Stimulated activated memory B cell treated with anti-CD40 and anti-IgM and Interleukin-4, amounts not matched to agents 10 μg/mL and 1 μg/mL and 100 μg/mL, for 72 hours (primary cell): Measurements from ENCODE around the gene RASA1.

Experiments
- ATAC-seq: fragments of 150-1000 bp; cut with Tn5 transposase; 2 replicates; pipeline ENCODE4 v1.10.0; 2021
- H3K27ac Mint-ChIP-seq: one replicate; pipeline ENCODE4 v1.8.0; 2022; ENCODE audit warnings: mild to moderate bottlenecking, mixed read lengths
- H3K27me3 Mint-ChIP-seq: one replicate; pipeline ENCODE4 v1.8.0; 2022; ENCODE audit warnings: mixed read lengths
- H3K36me3 Mint-ChIP-seq: one replicate; pipeline ENCODE4 v1.8.0; 2022; ENCODE audit warnings: mixed read lengths
- H3K4me1 Mint-ChIP-seq: one replicate; pipeline ENCODE4 v1.8.0; 2022; ENCODE audit warnings: mixed read lengths
- H3K4me3 Mint-ChIP-seq: one replicate; pipeline ENCODE4 v1.8.0; 2022; ENCODE audit warnings: mild to moderate bottlenecking, moderate library complexity, mixed read lengths
- H3K9me3 Mint-ChIP-seq: one replicate; pipeline ENCODE4 v1.8.0; 2022; ENCODE audit warnings: mixed read lengths

RASA1 gene

GRCh38 chr5:87394411-87395165 is 126.9 kb downstream of the RASA1 start:
- no peaks in the 10 kb centered on the region for H3K4me1 Mint-ChIP-seq
- no peaks in the 10 kb centered on the region for H3K9me3 Mint-ChIP-seq
- no peak for ATAC-seq
- H3K27ac Mint-ChIP-seq, result peak overlapping the region; percentile 24
- H3K27me3 Mint-ChIP-seq, result no peaks in the 10 kb centered on the region
- peaks cover 60% of the 10 kb centered on the region for H3K36me3 Mint-ChIP-seq
- no peak overlapping the region for H3K4me3 Mint-ChIP-seq

GRCh38 chr5:87398981-87399614 is 131.4 kb downstream of the RASA1 start:
- Mint-ChIP-seq H3K4me3 (no peak overlapping the region), H3K9me3 (no peaks in the 10 kb centered on the region), H3K36me3 (peaks cover 44% of the 10 kb centered on the region), H3K27ac (no peak overlapping the region), H3K27me3 (no peaks in the 10 kb centered on the region), H3K4me1 (no peaks in the 10 kb centered on the region)
- no peak for ATAC-seq

- ATAC-seq, result no peak
- H3K4me3 Mint-ChIP-seq, result no peak overlapping the region
- no peaks in the 10 kb centered on the region for H3K27me3 Mint-ChIP-seq
- no peaks in the 10 kb centered on the region for H3K9me3 Mint-ChIP-seq
- no peaks in the 10 kb centered on the region for H3K4me1 Mint-ChIP-seq
- H3K27ac Mint-ChIP-seq, result no peak overlapping the region
- peaks cover 40% of the 10 kb centered on the region for H3K36me3 Mint-ChIP-seq
Measured at GRCh38 chr5:87399720-87400119, 132.0 kb downstream of the RASA1 start.

GRCh38 chr5:87400305-87400899 is 132.7 kb downstream of the RASA1 start:
- H3K4me3 Mint-ChIP-seq, result no peak overlapping the region
- no peak for ATAC-seq
- H3K9me3 Mint-ChIP-seq, result no peaks in the 10 kb centered on the region
- peaks cover 1% of the 10 kb centered on the region for H3K4me1 Mint-ChIP-seq
- no peaks in the 10 kb centered on the region for H3K27me3 Mint-ChIP-seq
- no peak overlapping the region for H3K27ac Mint-ChIP-seq
- peaks cover 35% of the 10 kb centered on the region for H3K36me3 Mint-ChIP-seq

- Mint-ChIP-seq H3K4me1 (peaks cover 13% of the 10 kb centered on the region), H3K4me3 (no peak overlapping the region), H3K36me3 (peaks cover 40% of the 10 kb centered on the region), H3K27me3 (no peaks in the 10 kb centered on the region), H3K9me3 (no peaks in the 10 kb centered on the region), H3K27ac (no peak overlapping the region)
- ATAC-seq, result no peak
Measured at GRCh38 chr5:87401626-87402025, 133.9 kb downstream of the RASA1 start.

- no peak for ATAC-seq
- H3K36me3 Mint-ChIP-seq, result peaks cover 48% of the 10 kb centered on the region
Measured at GRCh38 chr5:87403409-87403808, 135.7 kb downstream of the RASA1 start.

GRCh38 chr5:87403899-87404298 is 136.2 kb downstream of the RASA1 start:
- no peak for ATAC-seq
- H3K9me3 Mint-ChIP-seq, result no peaks in the 10 kb centered on the region
- peaks cover 48% of the 10 kb centered on the region for H3K36me3 Mint-ChIP-seq
- H3K4me3 Mint-ChIP-seq, result no peak overlapping the region
- peaks cover 30% of the 10 kb centered on the region for H3K4me1 Mint-ChIP-seq
- no peaks in the 10 kb centered on the region for H3K27me3 Mint-ChIP-seq
- no peak overlapping the region for H3K27ac Mint-ChIP-seq

More at GRCh38 chr5:87403409-87403808, 135.7 kb downstream of the RASA1 start:
- peaks cover 25% of the 10 kb centered on the region for H3K4me1 Mint-ChIP-seq
- H3K9me3 Mint-ChIP-seq, result no peaks in the 10 kb centered on the region
- no peaks in the 10 kb centered on the region for H3K27me3 Mint-ChIP-seq
- H3K4me3 Mint-ChIP-seq, result no peak overlapping the region
- H3K27ac Mint-ChIP-seq, result peak overlapping the region; percentile 13

GRCh38 chr5:87404359-87404758 is 136.7 kb downstream of the RASA1 start:
- Mint-ChIP-seq H3K4me1 (peaks cover 34% of the 10 kb centered on the region), H3K27ac (no peak overlapping the region), H3K27me3 (no peaks in the 10 kb centered on the region), H3K4me3 (no peak overlapping the region), H3K36me3 (peaks cover 51% of the 10 kb centered on the region), H3K9me3 (no peaks in the 10 kb centered on the region)
- no peak for ATAC-seq

- Mint-ChIP-seq H3K4me3 (no peak overlapping the region), H3K27ac (peak overlapping the region; percentile 22), H3K9me3 (no peaks in the 10 kb centered on the region), H3K27me3 (no peaks in the 10 kb centered on the region), H3K4me1 (peaks cover 41% of the 10 kb centered on the region), H3K36me3 (peaks cover 58% of the 10 kb centered on the region)
- no peak for ATAC-seq
Measured at GRCh38 chr5:87405472-87406155, 137.9 kb downstream of the RASA1 start.

- ATAC-seq, result no peak
- no peak overlapping the region for H3K4me3 Mint-ChIP-seq
- H3K9me3 Mint-ChIP-seq, result no peaks in the 10 kb centered on the region
- H3K27me3 Mint-ChIP-seq, result no peaks in the 10 kb centered on the region
- peaks cover 63% of the 10 kb centered on the region for H3K4me1 Mint-ChIP-seq
- peaks cover 49% of the 10 kb centered on the region for H3K36me3 Mint-ChIP-seq
- no peak overlapping the region for H3K27ac Mint-ChIP-seq
Measured at GRCh38 chr5:87408204-87408603, 140.5 kb downstream of the RASA1 start.

- ATAC-seq, result no peak
- peak overlapping the region; percentile 95 for H3K27ac Mint-ChIP-seq
- H3K4me3 Mint-ChIP-seq, result peak overlapping the region; percentile 65
- H3K27me3 Mint-ChIP-seq, result no peaks in the 10 kb centered on the region
- peaks cover 59% of the 10 kb centered on the region for H3K4me1 Mint-ChIP-seq
- H3K36me3 Mint-ChIP-seq, result peaks cover 42% of the 10 kb centered on the region
- H3K9me3 Mint-ChIP-seq, result no peaks in the 10 kb centered on the region
Measured at GRCh38 chr5:87410931-87411330, 143.2 kb downstream of the RASA1 start.

- Mint-ChIP-seq H3K4me1 (peaks cover 53% of the 10 kb centered on the region), H3K36me3 (peaks cover 35% of the 10 kb centered on the region), H3K9me3 (no peaks in the 10 kb centered on the region), H3K27ac (peak overlapping the region; percentile 95), H3K4me3 (peak overlapping the region; percentile 99), H3K27me3 (no peaks in the 10 kb centered on the region)
- ATAC-seq, result no peak
Measured at GRCh38 chr5:87411586-87411972, 143.9 kb downstream of the RASA1 start.

GRCh38 chr5:87411973-87412629 is 144.4 kb downstream of the RASA1 start:
- H3K9me3 Mint-ChIP-seq, result no peaks in the 10 kb centered on the region
- peak; percentile 46 for ATAC-seq
- H3K36me3 Mint-ChIP-seq, result peaks cover 30% of the 10 kb centered on the region
- H3K4me3 Mint-ChIP-seq, result peak overlapping the region; percentile 99
- peak overlapping the region; percentile 95 for H3K27ac Mint-ChIP-seq
- no peaks in the 10 kb centered on the region for H3K27me3 Mint-ChIP-seq
- H3K4me1 Mint-ChIP-seq, result peaks cover 47% of the 10 kb centered on the region

GRCh38 chr5:87412630-87413342 is 145.1 kb downstream of the RASA1 start, which contains the start of gene CCNH:
Gene CCNH, minus strand, starts transcription at chr5:87412930. Its CDS starts 136 bp downstream, at chr5:87412794.
- peaks cover 44% of the 10 kb centered on the region for H3K4me1 Mint-ChIP-seq
- ATAC-seq, result peak; percentile 99
- H3K4me3 Mint-ChIP-seq, result peak within 1 kb of the TSS; percentile 99
- no peaks in the 10 kb centered on the region for H3K9me3 Mint-ChIP-seq
- no peaks in the 10 kb centered on the region for H3K27me3 Mint-ChIP-seq
- peaks cover 27% of the 10 kb centered on the region for H3K36me3 Mint-ChIP-seq
- H3K27ac Mint-ChIP-seq, result peak within 1 kb of the TSS; percentile 95
